ENCODE results near the gene SDHA.
A peak's percentile ranks its signal among the peaks of the same experiment; 100 is the strongest.

The SDHA gene

DNA sequence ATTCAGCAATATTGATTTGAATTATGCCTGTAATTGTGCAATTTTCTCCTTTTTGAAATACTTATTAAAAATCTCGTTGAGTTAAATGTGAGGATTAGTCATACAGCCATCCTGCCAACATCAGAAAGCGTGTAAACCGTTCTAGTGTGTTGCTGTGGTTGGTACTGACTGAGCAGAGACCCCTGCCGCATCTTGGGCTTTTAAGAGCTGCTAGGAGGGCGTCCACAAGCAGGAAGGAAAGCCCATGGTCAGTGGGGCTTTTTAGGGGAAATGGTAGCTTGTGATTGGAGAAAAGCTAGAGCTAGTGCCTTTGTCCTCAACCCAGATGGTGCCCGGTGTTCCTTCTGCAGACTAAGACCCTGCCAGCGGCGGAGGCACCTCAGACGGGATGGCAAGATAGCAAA lies 1.3 kb downstream of the SDHA start:
- POLR2A ChIA-PET, result interaction anchor here (0.6 to 3.2 kb wide), 6 partner anchors 27 to 102 kb away, joined by 3 to 24 read pairs (median 4); partner anchors contain the start of genes AHRR and PDCD6
- no peak overlapping the region for H3K27ac ChIP-seq (ENCODE audit: extremely low read depth, low read depth, low read length)
- TF ChIP-seq ZFHX2 (tag by site-specific recombination; conservative IDR thresholded peaks at IDR 0.05) (no peak), ZBTB8A (tag by site-specific recombination; IDR thresholded peaks at IDR 0.05) (peak; percentile 20; the same call in 1 of the 2 replicates), SALL2 (tag by site-specific recombination; IDR thresholded peaks at IDR 0.05; ENCODE audit: borderline replicate concordance) (no peak), ZIC2 (tag by site-specific recombination; IDR thresholded peaks at IDR 0.05) (no peak), ZBTB20 (tag by site-specific recombination; IDR thresholded peaks at IDR 0.05) (peak; percentile 11; the same call in 1 of the 2 replicates)
- peak overlapping the region; percentile 99 for H3K4me3 ChIP-seq (ENCODE audit: low read depth, low read length)
- no peaks in the 10 kb centered on the region for H3K9me3 ChIP-seq (ENCODE audit: control insufficient read depth, insufficient read depth, low read depth, low read length)
- peaks cover 4% of the 10 kb centered on the region for H3K4me1 ChIP-seq (ENCODE audit: control insufficient read depth, insufficient read depth, low read length)
- CTCF ChIA-PET, result interaction anchor here (0.7 to 3.3 kb wide), 5 partner anchors 11 to 789 kb away, joined by 3 to 13 read pairs (median 3); partner anchors contain the start of gene NKD2
- peaks cover 7 to 21% of the 10 kb centered on the region in 2 experiments; a peak in 2 of 3 replicates for H3K36me3 ChIP-seq (ENCODE audit: control insufficient read depth in 2 of 2, insufficient read depth in 1 of 2, low read length in 2 of 2)

GRCh38 chr5:219991-220390 lies 1.9 kb downstream of the SDHA start:
- peaks cover 4% of the 10 kb centered on the region for H3K4me1 ChIP-seq (ENCODE audit: control insufficient read depth, insufficient read depth, low read length)
- ChIA-PET POLR2A (interaction anchor here (0.6 to 3.2 kb wide), 6 partner anchors 27 to 96 kb away, joined by 3 to 24 read pairs (median 6); partner anchors contain the start of gene PDCD6), CTCF (interaction anchor here (0.7 to 3.3 kb wide), 3 partner anchors 11 to 789 kb away, joined by 3 to 13 read pairs (median 5); partner anchors contain the start of gene NKD2)
- H3K27ac ChIP-seq (ENCODE audit: extremely low read depth, low read depth, low read length), result no peak overlapping the region
- TF ChIP-seq PATZ1 (tag by site-specific recombination; IDR thresholded peaks at IDR 0.05) (no peak), ZNF175 (tag by site-specific recombination; IDR thresholded peaks at IDR 0.05) (no peak), MZF1 (tag by site-specific recombination; IDR thresholded peaks at IDR 0.05; ENCODE audit: borderline replicate concordance) (no peak), GLI4 (tag by site-specific recombination; IDR thresholded peaks at IDR 0.05) (no peak), ZNF639 (tag by site-specific recombination; IDR thresholded peaks at IDR 0.05) (no peak), ZFP41 (tag by site-specific recombination; IDR thresholded peaks at IDR 0.05; ENCODE audit: borderline replicate concordance) (no peak), ZNF223 (tag by site-specific recombination; IDR thresholded peaks at IDR 0.05) (no peak), ZNF670 (tag by site-specific recombination; IDR thresholded peaks at IDR 0.05; ENCODE audit: low read depth) (no peak), ZNF146 (tag by site-specific recombination; IDR thresholded peaks at IDR 0.05) (no peak), ZNF837 (tag by site-specific recombination; IDR thresholded peaks at IDR 0.05) (no peak), ZNF366 (tag by site-specific recombination; conservative IDR thresholded peaks at IDR 0.05) (no peak), ZBTB49 (tag by site-specific recombination; IDR thresholded peaks at IDR 0.05; ENCODE audit: low read depth) (no peak), ZNF549 (tag by site-specific recombination; IDR thresholded peaks at IDR 0.05) (no peak), ZNF560 (tag by site-specific recombination; IDR thresholded peaks at IDR 0.05; ENCODE audit: borderline replicate concordance) (no peak), ZNF311 (tag by site-specific recombination; IDR thresholded peaks at IDR 0.05; ENCODE audit: borderline replicate concordance) (no peak)
- TF ChIP-seq, protein P1, sequence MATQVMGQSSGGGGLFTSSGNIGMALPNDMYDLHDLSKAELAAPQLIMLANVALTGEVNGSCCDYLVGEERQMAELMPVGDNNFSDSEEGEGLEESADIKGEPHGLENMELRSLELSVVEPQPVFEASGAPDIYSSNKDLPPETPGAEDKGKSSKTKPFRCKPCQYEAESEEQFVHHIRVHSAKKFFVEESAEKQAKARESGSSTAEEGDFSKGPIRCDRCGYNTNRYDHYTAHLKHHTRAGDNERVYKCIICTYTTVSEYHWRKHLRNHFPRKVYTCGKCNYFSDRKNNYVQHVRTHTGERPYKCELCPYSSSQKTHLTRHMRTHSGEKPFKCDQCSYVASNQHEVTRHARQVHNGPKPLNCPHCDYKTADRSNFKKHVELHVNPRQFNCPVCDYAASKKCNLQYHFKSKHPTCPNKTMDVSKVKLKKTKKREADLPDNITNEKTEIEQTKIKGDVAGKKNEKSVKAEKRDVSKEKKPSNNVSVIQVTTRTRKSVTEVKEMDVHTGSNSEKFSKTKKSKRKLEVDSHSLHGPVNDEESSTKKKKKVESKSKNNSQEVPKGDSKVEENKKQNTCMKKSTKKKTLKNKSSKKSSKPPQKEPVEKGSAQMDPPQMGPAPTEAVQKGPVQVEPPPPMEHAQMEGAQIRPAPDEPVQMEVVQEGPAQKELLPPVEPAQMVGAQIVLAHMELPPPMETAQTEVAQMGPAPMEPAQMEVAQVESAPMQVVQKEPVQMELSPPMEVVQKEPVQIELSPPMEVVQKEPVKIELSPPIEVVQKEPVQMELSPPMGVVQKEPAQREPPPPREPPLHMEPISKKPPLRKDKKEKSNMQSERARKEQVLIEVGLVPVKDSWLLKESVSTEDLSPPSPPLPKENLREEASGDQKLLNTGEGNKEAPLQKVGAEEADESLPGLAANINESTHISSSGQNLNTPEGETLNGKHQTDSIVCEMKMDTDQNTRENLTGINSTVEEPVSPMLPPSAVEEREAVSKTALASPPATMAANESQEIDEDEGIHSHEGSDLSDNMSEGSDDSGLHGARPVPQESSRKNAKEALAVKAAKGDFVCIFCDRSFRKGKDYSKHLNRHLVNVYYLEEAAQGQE (tag by site-specific recombination; IDR thresholded peaks at IDR 0.05), result no peak
- TF ChIP-seq, protein P2, sequence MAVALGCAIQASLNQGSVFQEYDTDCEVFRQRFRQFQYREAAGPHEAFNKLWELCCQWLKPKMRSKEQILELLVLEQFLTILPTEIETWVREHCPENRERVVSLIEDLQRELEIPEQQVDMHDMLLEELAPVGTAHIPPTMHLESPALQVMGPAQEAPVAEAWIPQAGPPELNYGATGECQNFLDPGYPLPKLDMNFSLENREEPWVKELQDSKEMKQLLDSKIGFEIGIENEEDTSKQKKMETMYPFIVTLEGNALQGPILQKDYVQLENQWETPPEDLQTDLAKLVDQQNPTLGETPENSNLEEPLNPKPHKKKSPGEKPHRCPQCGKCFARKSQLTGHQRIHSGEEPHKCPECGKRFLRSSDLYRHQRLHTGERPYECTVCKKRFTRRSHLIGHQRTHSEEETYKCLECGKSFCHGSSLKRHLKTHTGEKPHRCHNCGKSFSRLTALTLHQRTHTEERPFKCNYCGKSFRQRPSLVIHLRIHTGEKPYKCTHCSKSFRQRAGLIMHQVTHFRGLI (tag by site-specific recombination; IDR thresholded peaks at IDR 0.05), result no peak
- peaks cover 6 to 25% of the 10 kb centered on the region in 2 experiments; a peak in 2 of 3 replicates for H3K36me3 ChIP-seq (ENCODE audit: control insufficient read depth in 2 of 2, insufficient read depth in 1 of 2, low read length in 2 of 2)
- H3K4me3 ChIP-seq (ENCODE audit: low read depth, low read length), result peak overlapping the region; percentile 99
- no peaks in the 10 kb centered on the region for H3K9me3 ChIP-seq (ENCODE audit: control insufficient read depth, insufficient read depth, low read depth, low read length)
